C4-2B (cell line): ENCODE measurements around the gene TEX2.

ENCODE experiments used
- H3K27ac ChIP-seq: fragments of 450-650 bp; 2 replicates; pipeline ENCODE4 v1.5.1; 2017
- ZFX ChIP-seq: fragments of 450-650 bp; IDR thresholded peaks from 2 replicates; pipeline ENCODE4 v1.6.1; 2017
- TF ChIP-seq, protein P1 (sequence below): fragments of 450-650 bp; conservative IDR thresholded peaks from 2 replicates; pipeline ENCODE4 v1.5.1; 2017; ENCODE audit warnings: mild to moderate bottlenecking

The TEX2 gene

DNA sequence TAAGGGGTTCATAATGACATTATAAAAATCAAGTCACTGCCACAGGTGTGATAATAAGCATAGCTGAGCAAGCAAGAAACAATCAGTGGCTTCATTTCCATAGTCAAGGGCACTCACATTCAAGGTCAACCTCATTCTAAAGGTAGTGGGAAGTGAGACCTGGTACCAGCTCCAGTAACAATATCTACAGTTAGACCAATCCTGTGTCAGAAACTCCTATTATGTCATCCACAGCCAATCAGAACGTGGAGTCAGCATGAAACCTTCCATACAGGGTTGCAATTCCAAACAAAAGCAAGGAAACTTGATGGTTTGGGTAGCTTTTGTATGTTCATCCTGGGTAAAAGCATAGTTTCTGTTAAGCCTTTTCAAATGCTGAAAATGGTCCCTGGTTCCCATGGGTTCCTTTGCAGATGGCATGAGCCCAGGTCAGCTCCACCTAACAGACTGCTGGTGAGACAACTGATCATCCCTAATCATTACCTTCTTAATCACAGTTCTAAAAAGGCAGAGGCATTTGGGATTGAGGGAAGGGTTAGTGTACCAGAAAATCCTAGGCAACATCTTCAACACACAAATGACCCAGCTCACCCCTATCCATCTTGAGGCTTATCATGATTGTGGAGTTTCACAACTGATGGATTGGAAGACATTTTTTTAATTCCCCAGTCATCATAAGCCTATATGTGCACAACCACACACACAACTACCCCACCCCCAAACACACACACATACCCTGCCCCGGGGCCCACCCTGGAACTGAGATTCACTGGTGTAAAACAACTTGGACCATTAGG lies 30.4 kb downstream of the TEX2 start:
- TF ChIP-seq, protein P1, sequence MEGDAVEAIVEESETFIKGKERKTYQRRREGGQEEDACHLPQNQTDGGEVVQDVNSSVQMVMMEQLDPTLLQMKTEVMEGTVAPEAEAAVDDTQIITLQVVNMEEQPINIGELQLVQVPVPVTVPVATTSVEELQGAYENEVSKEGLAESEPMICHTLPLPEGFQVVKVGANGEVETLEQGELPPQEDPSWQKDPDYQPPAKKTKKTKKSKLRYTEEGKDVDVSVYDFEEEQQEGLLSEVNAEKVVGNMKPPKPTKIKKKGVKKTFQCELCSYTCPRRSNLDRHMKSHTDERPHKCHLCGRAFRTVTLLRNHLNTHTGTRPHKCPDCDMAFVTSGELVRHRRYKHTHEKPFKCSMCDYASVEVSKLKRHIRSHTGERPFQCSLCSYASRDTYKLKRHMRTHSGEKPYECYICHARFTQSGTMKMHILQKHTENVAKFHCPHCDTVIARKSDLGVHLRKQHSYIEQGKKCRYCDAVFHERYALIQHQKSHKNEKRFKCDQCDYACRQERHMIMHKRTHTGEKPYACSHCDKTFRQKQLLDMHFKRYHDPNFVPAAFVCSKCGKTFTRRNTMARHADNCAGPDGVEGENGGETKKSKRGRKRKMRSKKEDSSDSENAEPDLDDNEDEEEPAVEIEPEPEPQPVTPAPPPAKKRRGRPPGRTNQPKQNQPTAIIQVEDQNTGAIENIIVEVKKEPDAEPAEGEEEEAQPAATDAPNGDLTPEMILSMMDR: no peak
- TF ChIP-seq ZFX: no peak

DNA sequence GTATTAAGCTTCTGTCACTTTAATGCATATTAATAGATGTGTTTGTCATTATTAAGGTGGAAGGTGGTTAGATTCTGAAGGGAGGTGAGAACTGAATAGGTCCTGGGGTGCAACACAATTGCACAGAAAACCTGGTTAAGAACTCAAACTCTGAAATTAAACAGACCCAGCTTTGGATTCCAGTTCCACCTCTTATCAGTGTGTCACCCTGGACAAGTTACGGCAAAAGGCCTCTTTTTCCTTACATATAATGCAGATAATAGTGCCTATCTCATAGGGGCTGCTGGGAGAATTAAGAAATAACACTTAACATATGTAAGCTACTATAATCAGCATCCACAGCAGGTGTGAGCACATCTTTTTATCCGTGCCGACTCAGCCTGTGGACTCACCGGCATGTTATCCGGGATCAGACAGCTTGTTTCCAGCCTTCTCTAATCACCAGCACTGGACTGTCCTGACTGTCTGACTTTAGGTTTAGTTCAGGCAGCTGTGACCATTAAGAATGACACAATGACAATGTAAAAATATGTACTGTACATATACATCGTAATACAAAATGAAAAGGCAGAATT lies 31.4 kb downstream of the TEX2 start:
- H3K27ac ChIP-seq: no peak overlapping the region
- TF ChIP-seq, protein P1: no peak
- no peak for TF ChIP-seq ZFX

More for the DNA sequence above, 30.4 kb downstream of the TEX2 start:
- no peak overlapping the region for H3K27ac ChIP-seq

GRCh38 chr17:64230791-64231408 lies 32.2 kb downstream of the TEX2 start:
- no peak overlapping the region for H3K27ac ChIP-seq
- TF ChIP-seq ZFX: no peak
- TF ChIP-seq, protein P1: no peak

- no peak for TF ChIP-seq ZFX
- TF ChIP-seq, protein P1: no peak
- no peak overlapping the region for H3K27ac ChIP-seq
These were observed 33.0 kb downstream of the TEX2 start for GRCh38 chr17:64229815-64230728.

- TF ChIP-seq ZFX: no peak
- TF ChIP-seq, protein P1: no peak
These were observed 36.9 kb downstream of the TEX2 start for GRCh38 chr17:64226132-64226531.

GRCh38 chr17:64225410-64225809 lies 37.6 kb downstream of the TEX2 start:
- TF ChIP-seq ZFX: no peak
- TF ChIP-seq, protein P1: no peak
- H3K27ac ChIP-seq: no peak overlapping the region

More at GRCh38 chr17:64226132-64226531, 36.9 kb downstream of the TEX2 start:
- H3K27ac ChIP-seq: no peak overlapping the region
